Neutrophil (primary cell): ENCODE results near the gene PRPSAP2.

Experiments used
- H3K27ac ChIP-seq: fragments of 200-600 bp; sonication (generic); 2 replicates; pipeline ENCODE4 v1.5.1; 2016; ENCODE audit warnings: mild to moderate bottlenecking, moderate library complexity
- H3K27me3 ChIP-seq: fragments of 200-600 bp; sonication (generic); 2 replicates; pipeline ENCODE4 v1.6.0; 2016; ENCODE audit warnings: mild to moderate bottlenecking
- H3K36me3 ChIP-seq: fragments of 200-600 bp; sonication (generic); 2 replicates; pipeline ENCODE4 v1.5.1; 2017
- H3K4me1 ChIP-seq, 2 experiments: fragments of 200-600 bp in 1 of 2; sonication (generic) in 1 of 2; 1 replicate in 1 of 2; 2 replicates in 1 of 2; pipeline versions ENCODE4 v1.5.1 to v1.6.1; 2013 to 2016; ENCODE audit warnings: low read depth in 1 of 2, low read length in 1 of 2, mild to moderate bottlenecking in 1 of 2, moderate library complexity in 1 of 2; ENCODE audit not compliant: control insufficient read depth in 1 of 2, insufficient read depth in 1 of 2
- H3K4me3 ChIP-seq, 2 experiments: fragments of 200-600 bp in 1 of 2; sonication (generic) in 1 of 2; 1 replicate in 1 of 2; 2 replicates in 1 of 2; pipeline ENCODE4 v1.5.1; 2013 to 2016; ENCODE audit warnings: low read depth in 1 of 2, low read length in 1 of 2, mild to moderate bottlenecking in 1 of 2, moderate library complexity in 1 of 2
- H3K9me3 ChIP-seq: fragments of 200-600 bp; sonication (generic); 2 replicates; pipeline ENCODE4 v1.5.1; 2016
- TF ChIP-seq, protein P1 (sequence below): fragments of 200-600 bp; sonication (generic); IDR thresholded peaks from 2 replicates; pipeline ENCODE4 v1.5.1; 2016; ENCODE audit warnings: antibody characterized with exemption

Gene PRPSAP2

DNA sequence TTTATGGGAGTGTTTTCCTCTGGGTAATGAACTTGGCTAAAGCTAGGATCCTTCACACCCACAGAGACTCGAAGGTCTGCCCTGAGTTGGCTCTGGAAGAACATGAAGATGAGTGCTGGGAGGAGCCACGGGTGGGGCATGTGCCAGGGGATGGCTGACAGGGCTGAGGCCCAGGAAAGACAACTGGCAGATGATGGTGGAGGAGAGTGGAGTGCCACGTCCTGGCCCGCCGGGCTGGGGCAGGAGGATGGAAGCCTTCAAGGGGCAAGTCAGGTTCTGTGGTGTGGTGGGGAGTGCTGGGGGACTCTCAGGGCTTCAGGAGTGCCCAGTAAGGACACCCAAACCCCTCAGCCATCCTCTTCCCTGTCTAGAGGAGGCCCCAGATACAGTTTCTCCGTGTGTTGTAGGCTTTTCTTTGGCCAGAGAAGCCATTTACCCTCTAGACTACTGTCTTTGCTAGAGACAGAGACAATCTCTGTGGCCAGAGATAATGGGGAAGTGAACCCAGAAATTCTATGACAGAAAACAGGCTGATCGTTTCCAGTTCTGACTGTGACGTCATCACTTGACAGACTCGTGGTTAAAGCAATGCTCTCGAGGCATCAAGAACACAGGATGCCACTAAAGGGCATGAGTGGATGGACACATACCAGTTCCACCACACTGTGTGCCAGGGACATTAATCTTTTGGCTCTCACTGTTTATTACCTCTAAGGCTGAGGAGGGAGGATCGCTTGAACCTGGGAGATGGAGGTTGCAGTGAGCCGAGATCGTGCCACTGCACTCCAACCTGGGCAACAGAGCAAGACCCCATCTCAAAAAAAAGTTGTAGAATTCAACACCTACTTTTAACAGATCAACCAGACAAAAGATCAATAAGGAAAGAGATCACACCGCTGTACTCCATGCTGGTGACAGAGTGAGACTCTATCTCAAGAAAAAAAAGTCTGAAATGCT, 75.4 kb downstream of the PRPSAP2 start:
- no peaks in the 10 kb centered on the region for H3K9me3 ChIP-seq
- no peak overlapping the region for H3K27ac ChIP-seq
- H3K27me3 ChIP-seq, result no peaks in the 10 kb centered on the region
- no peak overlapping the region for H3K4me3 ChIP-seq
- no peaks in the 10 kb centered on the region for H3K4me1 ChIP-seq
- peaks cover 34% of the 10 kb centered on the region for H3K36me3 ChIP-seq
- TF ChIP-seq, protein P1, sequence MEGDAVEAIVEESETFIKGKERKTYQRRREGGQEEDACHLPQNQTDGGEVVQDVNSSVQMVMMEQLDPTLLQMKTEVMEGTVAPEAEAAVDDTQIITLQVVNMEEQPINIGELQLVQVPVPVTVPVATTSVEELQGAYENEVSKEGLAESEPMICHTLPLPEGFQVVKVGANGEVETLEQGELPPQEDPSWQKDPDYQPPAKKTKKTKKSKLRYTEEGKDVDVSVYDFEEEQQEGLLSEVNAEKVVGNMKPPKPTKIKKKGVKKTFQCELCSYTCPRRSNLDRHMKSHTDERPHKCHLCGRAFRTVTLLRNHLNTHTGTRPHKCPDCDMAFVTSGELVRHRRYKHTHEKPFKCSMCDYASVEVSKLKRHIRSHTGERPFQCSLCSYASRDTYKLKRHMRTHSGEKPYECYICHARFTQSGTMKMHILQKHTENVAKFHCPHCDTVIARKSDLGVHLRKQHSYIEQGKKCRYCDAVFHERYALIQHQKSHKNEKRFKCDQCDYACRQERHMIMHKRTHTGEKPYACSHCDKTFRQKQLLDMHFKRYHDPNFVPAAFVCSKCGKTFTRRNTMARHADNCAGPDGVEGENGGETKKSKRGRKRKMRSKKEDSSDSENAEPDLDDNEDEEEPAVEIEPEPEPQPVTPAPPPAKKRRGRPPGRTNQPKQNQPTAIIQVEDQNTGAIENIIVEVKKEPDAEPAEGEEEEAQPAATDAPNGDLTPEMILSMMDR, result no peak

DNA sequence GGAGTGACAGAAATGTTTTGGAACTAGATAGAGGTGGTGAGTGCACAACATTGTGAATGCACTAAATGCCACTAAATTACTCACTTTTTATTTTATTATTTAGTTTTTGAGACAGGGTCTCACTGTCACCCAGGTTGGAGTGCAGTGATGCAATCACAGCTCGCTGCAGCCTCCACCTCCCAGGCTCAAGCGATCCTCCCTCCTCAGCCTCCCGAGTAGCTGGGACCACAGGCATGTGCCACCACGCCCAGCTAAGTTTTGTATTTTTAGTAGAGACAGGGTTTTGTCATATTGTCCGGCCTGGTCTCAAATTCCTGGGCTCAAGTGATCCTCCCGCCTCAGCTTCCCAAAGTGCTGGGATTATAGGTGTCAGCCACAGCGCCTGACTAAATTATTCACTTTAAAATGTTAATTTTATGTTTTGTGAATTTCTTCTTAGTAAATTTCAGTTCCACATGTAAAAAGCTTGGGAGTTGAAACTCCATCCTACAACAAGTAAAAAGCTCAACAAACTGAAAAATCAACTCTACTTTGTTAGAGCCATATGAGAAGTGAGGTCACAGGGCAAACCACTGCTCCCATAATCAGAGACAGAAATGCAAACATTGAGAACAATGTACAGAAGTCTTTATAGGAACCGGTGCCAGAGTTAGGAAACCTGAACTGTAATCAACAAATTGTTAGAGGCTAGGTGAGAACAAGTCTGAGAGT, 80.2 kb downstream of the PRPSAP2 start:
- TF ChIP-seq, protein P1, result no peak
- H3K36me3 ChIP-seq, result no peaks in the 10 kb centered on the region
- H3K27ac ChIP-seq, result no peak overlapping the region

DNA sequence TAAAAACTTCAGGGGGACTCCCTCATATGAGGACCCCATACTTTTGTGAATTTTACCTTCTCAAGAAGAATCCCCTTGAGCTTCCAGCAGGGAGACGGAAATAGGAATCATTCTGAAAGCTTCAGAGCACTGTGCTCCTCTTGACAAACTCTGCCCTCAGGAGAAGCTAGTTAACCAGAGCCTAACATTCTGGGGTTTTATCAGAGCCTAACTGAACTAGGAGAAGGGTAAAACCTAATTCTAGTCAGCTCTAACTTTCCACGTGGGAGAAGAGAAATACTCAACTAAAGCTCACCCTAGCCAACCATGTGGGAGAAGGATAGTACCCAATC, 80.7 kb downstream of the PRPSAP2 start:
- Histone ChIP-seq H3K4me1 (no peaks in the 10 kb centered on the region), H3K4me3 (no peak overlapping the region), H3K9me3 (no peaks in the 10 kb centered on the region), H3K36me3 (no peaks in the 10 kb centered on the region), H3K27me3 (no peaks in the 10 kb centered on the region), H3K27ac (no peak overlapping the region)
- TF ChIP-seq, protein P1, result no peak

More for the DNA sequence above, 80.2 kb downstream of the PRPSAP2 start:
- Histone ChIP-seq H3K9me3 (no peaks in the 10 kb centered on the region), H3K4me3 (no peak overlapping the region), H3K4me1 (no peaks in the 10 kb centered on the region), H3K27me3 (no peaks in the 10 kb centered on the region)

DNA sequence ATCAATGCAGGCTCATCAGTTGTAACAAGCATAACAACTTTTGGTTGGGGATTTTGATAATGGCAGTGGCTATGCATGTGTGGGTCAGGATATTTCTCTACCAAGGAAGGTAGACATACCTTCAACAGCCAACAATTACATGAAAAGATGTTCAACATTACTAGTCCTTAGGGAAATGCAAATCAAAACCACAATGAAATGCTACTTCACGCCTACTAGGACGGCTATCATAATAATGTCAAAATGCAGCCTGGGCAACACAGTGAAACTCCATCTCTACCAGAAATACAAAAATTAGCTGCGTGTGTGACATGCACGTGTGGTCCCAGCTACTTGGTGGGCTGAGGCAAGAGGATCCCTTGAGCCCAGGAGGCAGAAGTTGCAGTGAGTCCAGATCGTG, 86.7 kb downstream of the PRPSAP2 start:
- H3K27me3 ChIP-seq, result peaks cover 13% of the 10 kb centered on the region

DNA sequence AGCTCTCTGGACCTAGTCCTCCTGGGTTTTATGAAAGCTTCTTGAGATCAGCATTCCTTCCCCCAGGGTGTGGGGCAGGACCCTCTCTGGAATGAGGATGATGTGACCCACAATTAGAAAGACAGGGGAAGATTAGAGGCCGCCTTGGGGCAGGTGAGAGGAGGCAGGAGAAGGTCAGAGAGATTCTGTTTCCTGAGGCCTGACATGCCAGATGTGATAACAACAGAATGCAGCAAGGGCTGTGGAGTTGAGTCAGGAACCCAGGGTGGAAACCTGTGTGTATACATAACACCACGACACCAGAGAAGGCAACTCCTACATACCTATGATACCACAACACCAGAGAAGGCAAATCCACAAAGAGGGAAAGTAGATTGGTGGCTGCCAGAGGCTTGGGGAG, 88.6 kb downstream of the PRPSAP2 start:
- Histone ChIP-seq H3K27ac (no peak overlapping the region), H3K4me1 (no peaks in the 10 kb centered on the region), H3K9me3 (no peaks in the 10 kb centered on the region), H3K36me3 (no peaks in the 10 kb centered on the region), H3K4me3 (no peak overlapping the region), H3K27me3 (peaks cover 13% of the 10 kb centered on the region)
- TF ChIP-seq, protein P1, result no peak

More for the DNA sequence above, 86.7 kb downstream of the PRPSAP2 start:
- H3K36me3 ChIP-seq, result no peaks in the 10 kb centered on the region
- H3K4me3 ChIP-seq, result no peak overlapping the region
- no peak overlapping the region for H3K27ac ChIP-seq
- TF ChIP-seq, protein P1, result no peak
- H3K4me1 ChIP-seq, result no peaks in the 10 kb centered on the region
- no peaks in the 10 kb centered on the region for H3K9me3 ChIP-seq
